ENCODE data around the gene EEF1A2. TPM values are rescaled to one million over a fixed set of nuclear protein-coding genes. Genes with fewer than 3 reads are reported as not detected.

EEF1A2 gene
- total and polyA plus RNA-seq, 12 donors, result 881 to 1,465 (median 1,307) TPM

- H3K4me1 ChIP-seq, result no peaks in the 10 kb centered on the region
- 75 to 76% methylated on average over 27 of the region's 27 CpGs for WGBS, 2 donors
- DNase-seq (no peak), ATAC-seq (no peak)
- H3K27ac ChIP-seq, result no peak overlapping the region
- TF ChIP-seq, protein P1, sequence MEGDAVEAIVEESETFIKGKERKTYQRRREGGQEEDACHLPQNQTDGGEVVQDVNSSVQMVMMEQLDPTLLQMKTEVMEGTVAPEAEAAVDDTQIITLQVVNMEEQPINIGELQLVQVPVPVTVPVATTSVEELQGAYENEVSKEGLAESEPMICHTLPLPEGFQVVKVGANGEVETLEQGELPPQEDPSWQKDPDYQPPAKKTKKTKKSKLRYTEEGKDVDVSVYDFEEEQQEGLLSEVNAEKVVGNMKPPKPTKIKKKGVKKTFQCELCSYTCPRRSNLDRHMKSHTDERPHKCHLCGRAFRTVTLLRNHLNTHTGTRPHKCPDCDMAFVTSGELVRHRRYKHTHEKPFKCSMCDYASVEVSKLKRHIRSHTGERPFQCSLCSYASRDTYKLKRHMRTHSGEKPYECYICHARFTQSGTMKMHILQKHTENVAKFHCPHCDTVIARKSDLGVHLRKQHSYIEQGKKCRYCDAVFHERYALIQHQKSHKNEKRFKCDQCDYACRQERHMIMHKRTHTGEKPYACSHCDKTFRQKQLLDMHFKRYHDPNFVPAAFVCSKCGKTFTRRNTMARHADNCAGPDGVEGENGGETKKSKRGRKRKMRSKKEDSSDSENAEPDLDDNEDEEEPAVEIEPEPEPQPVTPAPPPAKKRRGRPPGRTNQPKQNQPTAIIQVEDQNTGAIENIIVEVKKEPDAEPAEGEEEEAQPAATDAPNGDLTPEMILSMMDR (IDR thresholded peaks at IDR 0.05), result no peak
- no peak overlapping the region for H3K4me3 ChIP-seq
- H3K36me3 ChIP-seq, result no peaks in the 10 kb centered on the region
- no peaks in the 10 kb centered on the region for H3K9me3 ChIP-seq
- H3K27me3 ChIP-seq, result peaks cover 0 to 42% (median 22%) of the 10 kb centered on the region in 7 donors
- intact Hi-C loops (cut with DNase I), result loop anchor here in 1 of 10 donors (10.0 kb wide), 1 partner anchor 340 kb away; no protein-coding TSS in a partner anchor
Observed at GRCh38 chr20:63544241-63544957, 45.5 kb upstream of the EEF1A2 start.

GRCh38 chr20:63543733-63544132, 44.9 kb upstream of the EEF1A2 start:
- Histone ChIP-seq H3K4me3 (no peak overlapping the region), H3K36me3 (no peaks in the 10 kb centered on the region), H3K27ac (no peak overlapping the region), H3K27me3 (peaks cover 0 to 37% (median 19%) of the 10 kb centered on the region in 7 donors), H3K4me1 (peaks cover 0 to 2% (median 0%) of the 10 kb centered on the region in 9 donors), H3K9me3 (no peaks in the 10 kb centered on the region)
- TF ChIP-seq, protein P1 (IDR thresholded peaks at IDR 0.05), result no peak
- intact Hi-C loops (cut with DNase I), result loop anchor here in 1 of 10 donors (10.0 kb wide), 1 partner anchor 341 kb away; no protein-coding TSS in a partner anchor
- WGBS, 2 donors, result 90% methylated on average over 6 of the region's 6 CpGs
- DNase-seq, result no peak
- ATAC-seq, result no peak

DNA sequence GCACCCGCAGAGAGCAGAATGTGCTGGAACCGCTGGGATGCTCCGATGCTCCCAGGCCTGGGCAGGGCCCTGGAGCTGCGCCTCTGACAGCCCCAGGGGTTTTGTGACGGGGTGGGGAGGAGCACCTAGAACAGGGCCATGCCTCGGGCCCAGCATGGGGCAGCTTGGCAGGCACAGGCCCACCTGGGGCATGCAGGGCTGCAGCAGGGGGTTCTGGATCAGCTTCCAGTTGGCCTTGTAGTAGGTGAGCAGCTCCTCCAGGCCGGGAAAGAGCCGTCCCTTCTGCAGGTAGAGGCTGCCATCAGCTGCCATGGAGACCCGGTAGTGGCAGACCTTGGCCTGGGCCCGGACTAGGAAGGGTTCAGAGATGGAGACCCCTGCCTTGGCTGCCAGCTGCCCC, 44.2 kb upstream of the EEF1A2 start:
- WGBS, 2 donors, result 89 to 95% methylated on average over 10 of the region's 10 CpGs
- no peak overlapping the region for H3K27ac ChIP-seq

DNA sequence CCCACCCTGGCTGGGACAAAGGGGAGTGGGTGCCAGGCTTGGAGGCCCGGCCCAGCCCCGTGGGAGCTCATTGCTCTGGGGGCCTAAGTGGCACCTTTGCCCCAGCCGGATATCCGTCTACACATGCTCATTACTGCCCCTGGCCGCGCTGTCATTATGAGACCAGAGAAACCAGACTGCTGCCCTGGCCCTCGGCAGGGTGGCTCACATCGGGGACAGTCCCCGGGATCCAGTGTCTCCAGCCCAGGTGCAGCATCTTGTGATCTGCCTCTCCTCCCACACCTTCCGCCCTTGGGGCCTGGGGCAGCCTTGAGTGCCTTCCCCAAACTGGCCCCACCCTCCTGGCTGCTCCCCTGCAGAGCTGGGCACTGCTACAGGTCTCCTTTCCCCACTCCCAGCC, 43.8 kb upstream of the EEF1A2 start:
- TF ChIP-seq, protein P1 (IDR thresholded peaks at IDR 0.05), result no peak
- no peak overlapping the region for H3K4me3 ChIP-seq
- no peaks in the 10 kb centered on the region for H3K36me3 ChIP-seq
- intact Hi-C loops (cut with DNase I), result loop anchor here in 1 of 10 donors (10.0 kb wide), 1 partner anchor 342 kb away; no protein-coding TSS in a partner anchor
- whole genome bisulfite sequencing, 2 donors, result 83 to 87% methylated on average over 10 of the region's 10 CpGs
- no peaks in the 10 kb centered on the region for H3K9me3 ChIP-seq
- ATAC-seq (no peak), DNase-seq (no peak)
- H3K27me3 ChIP-seq, result peaks cover 0 to 27% (median 11%) of the 10 kb centered on the region in 7 donors
- H3K4me1 ChIP-seq, result peaks cover 0 to 13% (median 8%) of the 10 kb centered on the region in 9 donors
- no peak overlapping the region for H3K27ac ChIP-seq

More for the DNA sequence above, 44.2 kb upstream of the EEF1A2 start:
- no peak for DNase-seq
- intact Hi-C loops (cut with DNase I), result loop anchor here in 1 of 10 donors (10.0 kb wide), 1 partner anchor 342 kb away; no protein-coding TSS in a partner anchor
- Histone ChIP-seq H3K4me3 (no peak overlapping the region), H3K27me3 (peaks cover 0 to 31% (median 15%) of the 10 kb centered on the region in 7 donors), H3K4me1 (peaks cover 0 to 8% (median 5%) of the 10 kb centered on the region in 9 donors), H3K36me3 (no peaks in the 10 kb centered on the region), H3K9me3 (no peaks in the 10 kb centered on the region)
- TF ChIP-seq, protein P1 (IDR thresholded peaks at IDR 0.05), result no peak
- ATAC-seq, result no peak

Measured in heart right ventricle (tissue), 16 donors.